B cell (primary cell): ENCODE results near the gene RALA. TPM values are rescaled to one million over a fixed set of nuclear protein-coding genes. Genes with fewer than 3 reads are reported as not detected.

Experiments
- ATAC-seq: fragments of 200-7000 bp; cut with Tn5 transposase; one replicate; pipeline ENCODE4 v1.10.0; 2021; ENCODE audit warnings: low read depth, mild to moderate bottlenecking, moderate number of reproducible peaks, moderate library complexity
- CTCF ChIA-PET: fragments of 350-600 bp; sonication (Branson Sonifier 250); formaldehyde crosslinking; loops from one replicate; lab custom pipeline; 2021; ENCODE audit warnings: antibody characterized with exemption, inconsistent platforms; lab: Charles Lee
- POLR2A ChIA-PET: fragments of 350-600 bp; sonication (Branson Sonifier 250); formaldehyde crosslinking; loops from one replicate; lab custom pipeline; 2021; ENCODE audit warnings: antibody characterized with exemption; lab: Charles Lee
- DNase-seq: peaks from one replicate; pipeline ENCODE4 v3.0.0; 2013
- H2AFZ ChIP-seq: 2 replicates; pipeline ENCODE4 v1.6.1; 2012; ENCODE audit warnings: mild to moderate bottlenecking, low read depth, low read length; ENCODE audit not compliant: insufficient read depth, poor library complexity, severe bottlenecking
- H3K27ac ChIP-seq, 2 donors: 1 replicate in 1 of 2; 2 replicates in 1 of 2; pipeline ENCODE4 v1.5.1; 2012 to 2013; ENCODE audit warnings: low read length in 2 of 2, mild to moderate bottlenecking in 2 of 2, moderate library complexity in 1 of 2
- H3K27me3 ChIP-seq, 4 experiments: fragments of 200-600 bp in 1 of 4; sonication (generic) in 1 of 4; replicated peaks in 1 of 4; 1 replicate in 2 of 4; 2 replicates in 2 of 4; pipeline versions ENCODE4 v1.6.1 to v1.7.0; 2013 to 2016; ENCODE audit warnings: low read length in 3 of 4, mild to moderate bottlenecking in 2 of 4, mixed read lengths in 1 of 4, moderate library complexity in 1 of 4; ENCODE audit not compliant: insufficient read depth in 4 of 4, control insufficient read depth in 3 of 4; ENCODE audit errors: control extremely low read depth in 1 of 4
- H3K36me3 ChIP-seq, 2 experiments: replicated peaks in 1 of 2; 1 replicate in 1 of 2; 2 replicates in 1 of 2; pipeline versions ENCODE4 v1.6.1 to v1.7.1; 2013; ENCODE audit warnings: low read length in 1 of 2; ENCODE audit not compliant: insufficient read depth in 2 of 2, control insufficient read depth in 1 of 2; ENCODE audit errors: control extremely low read depth in 1 of 2, extremely low read depth in 1 of 2
- H3K4me1 ChIP-seq, 2 donors: fragments of 200-600 bp in 1 of 2; sonication (generic) in 1 of 2; 1 replicate in 1 of 2; 2 replicates in 1 of 2; pipeline versions ENCODE4 v1.5.1 to v1.6.1; 2013 to 2017; ENCODE audit warnings: low read length in 2 of 2; ENCODE audit not compliant: control insufficient read depth in 2 of 2, insufficient read depth in 2 of 2
- H3K4me2 ChIP-seq: replicated peaks from 2 replicates; pipeline ENCODE3; 2012; ENCODE audit warnings: mild to moderate bottlenecking, low read depth, low read length; ENCODE audit not compliant: poor library complexity, severe bottlenecking
- H3K4me3 ChIP-seq, 5 experiments: fragments of 200-600 bp in 1 of 5; sonication (generic) in 1 of 5; 1 replicate in 3 of 5; 2 replicates in 2 of 5; pipeline versions ENCODE4 v1.5.1 to v1.7.0; 2011 to 2016; ENCODE audit warnings: low read length in 4 of 5, mild to moderate bottlenecking in 4 of 5, low read depth in 2 of 5, control low read depth in 1 of 5, moderate library complexity in 1 of 5; ENCODE audit not compliant: insufficient read depth in 1 of 5; ENCODE audit errors: control extremely low read depth in 1 of 5, extremely low read depth in 1 of 5
- H3K79me2 ChIP-seq: fragments of 200-600 bp; sonication (generic); one replicate; pipeline ENCODE4 v1.6.0; 2016; ENCODE audit warnings: low read length; ENCODE audit not compliant: control insufficient read depth, insufficient read depth
- H3K9ac ChIP-seq: fragments of 200-600 bp; sonication (generic); 2 replicates; pipeline ENCODE4 v1.6.1; 2017; ENCODE audit warnings: mild to moderate bottlenecking, low read length, moderate library complexity
- H3K9me3 ChIP-seq, 3 donors: one replicate each; pipeline versions ENCODE4 v1.6.1 to v1.7.1; 2013; ENCODE audit warnings: low read length in 2 of 3; ENCODE audit not compliant: control insufficient read depth in 2 of 3, insufficient read depth in 1 of 3; ENCODE audit errors: control extremely low read depth in 1 of 3
- H4K20me1 ChIP-seq: 2 replicates; pipeline ENCODE4 v1.6.0; 2012; ENCODE audit warnings: mild to moderate bottlenecking, low read length; ENCODE audit not compliant: insufficient read depth, control insufficient read depth, poor library complexity, severe bottlenecking
- H3K27ac Mint-ChIP-seq: one replicate; pipeline ENCODE4 v1.8.0; 2021; ENCODE audit warnings: mixed read lengths
- H3K27me3 Mint-ChIP-seq: one replicate; pipeline ENCODE4 v1.8.0; 2021; ENCODE audit warnings: mixed read lengths
- H3K4me1 Mint-ChIP-seq: one replicate; pipeline ENCODE4 v1.8.0; 2021; ENCODE audit warnings: mixed read lengths
- H3K4me3 Mint-ChIP-seq: one replicate; pipeline ENCODE4 v1.8.0; 2021; ENCODE audit warnings: mixed read lengths
- H3K9me3 Mint-ChIP-seq: one replicate; pipeline ENCODE4 v1.8.0; 2022; ENCODE audit warnings: mixed read lengths; ENCODE audit not compliant: insufficient read depth
- EZH2 ChIP-seq: IDR thresholded peaks from 2 replicates; pipeline ENCODE4 v1.6.1; 2012; ENCODE audit warnings: borderline replicate concordance, low read depth, mild to moderate bottlenecking, moderate library complexity, low read length; ENCODE audit not compliant: insufficient read depth, poor library complexity, severe bottlenecking
- WGBS: methylation state at CpG from one replicate; pipeline ENCODE4 v1.1.5; 2013; ENCODE audit warnings: missing lambda C conversion rate; ENCODE audit not compliant: insufficient coverage; 5-methylcytosine and 5-hydroxymethylcytosine counted together
- intact Hi-C: fragments of 100-400 bp; cut with micrococcal nuclease; formaldehyde crosslinking; loops from one replicate; pipeline ENCODE4 v1.10.0; 2022
- polyA plus RNA-seq: library from polyadenylated mRNA; depleted of rRNA; stranded (reverse); fragments of >200 nt; gene quantifications from 2 replicates; pipeline ENCODE4 v1.2.3, GENCODE V29; 2012
- total RNA-seq, 2 donors: library from RNA; stranded (reverse); fragments of 120-200 nt in 1 of 2; gene quantifications; 1 replicate in 1 of 2; 2 replicates in 1 of 2; pipeline versions ENCODE4 v1.2.3 to v1.2.4, GENCODE V29; 2013 to 2022
- TF ChIP-seq, protein P1 (sequence below): fragments of 200-600 bp; IDR thresholded peaks from one replicate; pipeline ENCODE4 v1.8.0; 2022; ENCODE audit warnings: antibody characterized with exemption, mild to moderate bottlenecking

The RALA gene
- total and polyA plus RNA-seq, 2 donors (not counting 1 experiment from before 2014, with no cell fraction given): 9.3 to 29.8 TPM

- H3K79me2 ChIP-seq: peaks cover 32% of the 10 kb centered on the region
Measured at GRCh38 chr7:39670052-39670451, 46.7 kb downstream of the RALA start.

DNA sequence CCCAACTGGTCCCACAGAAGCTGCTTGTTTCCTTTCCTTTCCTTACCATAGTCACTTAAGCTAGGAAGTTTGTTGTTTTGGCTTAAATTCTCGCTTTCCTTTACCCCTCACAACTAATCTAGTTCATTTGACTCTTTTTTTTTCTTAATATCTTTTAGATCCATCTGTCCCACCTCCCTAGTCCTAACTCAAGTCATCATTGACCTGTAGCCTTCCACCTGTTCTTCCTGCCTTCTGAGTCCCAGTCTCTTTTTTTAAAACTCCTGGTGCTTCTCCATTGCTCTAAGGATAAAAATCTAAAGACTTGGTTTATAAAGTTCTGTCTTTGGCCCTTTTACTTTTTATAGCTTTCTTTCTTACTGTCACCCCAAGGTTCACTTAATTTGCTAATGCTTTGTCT, 47.6 kb downstream of the RALA start:
- H3K4me2 ChIP-seq: no peak overlapping the region
- Mint-ChIP-seq H3K27ac (no peak overlapping the region), H3K4me3 (no peak overlapping the region), H3K27me3 (no peaks in the 10 kb centered on the region), H3K4me1 (peaks cover 20% of the 10 kb centered on the region), H3K9me3 (no peaks in the 10 kb centered on the region)
- H3K4me1 ChIP-seq: no peaks in the 10 kb centered on the region
- no peak overlapping the region for H3K9ac ChIP-seq
- no CpG with 5 or more reads among the region's 1 CpG for WGBS
- no peak overlapping the region for H3K4me3 ChIP-seq
- peaks cover 41% of the 10 kb centered on the region for H3K79me2 ChIP-seq
- ChIA-PET POLR2A (no interaction called here), CTCF (no interaction called here)
- H2AFZ ChIP-seq: no peak overlapping the region
- no peak for ATAC-seq
- H3K27me3 ChIP-seq: no peaks in the 10 kb centered on the region
- H4K20me1 ChIP-seq: peaks cover 21% of the 10 kb centered on the region
- intact Hi-C loops: no loop called here
- H3K9me3 ChIP-seq: peaks cover 0 to 1% (median 0%) of the 10 kb centered on the region in 3 donors
- no peak for DNase-seq
- no peak overlapping the region for H3K27ac ChIP-seq
- no peak for TF ChIP-seq EZH2
- TF ChIP-seq, protein P1, sequence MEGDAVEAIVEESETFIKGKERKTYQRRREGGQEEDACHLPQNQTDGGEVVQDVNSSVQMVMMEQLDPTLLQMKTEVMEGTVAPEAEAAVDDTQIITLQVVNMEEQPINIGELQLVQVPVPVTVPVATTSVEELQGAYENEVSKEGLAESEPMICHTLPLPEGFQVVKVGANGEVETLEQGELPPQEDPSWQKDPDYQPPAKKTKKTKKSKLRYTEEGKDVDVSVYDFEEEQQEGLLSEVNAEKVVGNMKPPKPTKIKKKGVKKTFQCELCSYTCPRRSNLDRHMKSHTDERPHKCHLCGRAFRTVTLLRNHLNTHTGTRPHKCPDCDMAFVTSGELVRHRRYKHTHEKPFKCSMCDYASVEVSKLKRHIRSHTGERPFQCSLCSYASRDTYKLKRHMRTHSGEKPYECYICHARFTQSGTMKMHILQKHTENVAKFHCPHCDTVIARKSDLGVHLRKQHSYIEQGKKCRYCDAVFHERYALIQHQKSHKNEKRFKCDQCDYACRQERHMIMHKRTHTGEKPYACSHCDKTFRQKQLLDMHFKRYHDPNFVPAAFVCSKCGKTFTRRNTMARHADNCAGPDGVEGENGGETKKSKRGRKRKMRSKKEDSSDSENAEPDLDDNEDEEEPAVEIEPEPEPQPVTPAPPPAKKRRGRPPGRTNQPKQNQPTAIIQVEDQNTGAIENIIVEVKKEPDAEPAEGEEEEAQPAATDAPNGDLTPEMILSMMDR: no peak
- no peaks in the 10 kb centered on the region for H3K36me3 ChIP-seq

More at GRCh38 chr7:39670052-39670451, 46.7 kb downstream of the RALA start:
- H2AFZ ChIP-seq: no peak overlapping the region
- POLR2A ChIA-PET: no interaction called here
- H3K36me3 ChIP-seq: no peaks in the 10 kb centered on the region
- peaks cover 23% of the 10 kb centered on the region for H4K20me1 ChIP-seq
- ATAC-seq (no peak), DNase-seq (no peak)
- H3K4me3 ChIP-seq: no peak overlapping the region
- no peak overlapping the region for H3K27ac ChIP-seq
- intact Hi-C loops: no loop called here
- no peak overlapping the region for H3K4me3 Mint-ChIP-seq
- no peaks in the 10 kb centered on the region for H3K27me3 ChIP-seq
- H3K27me3 Mint-ChIP-seq: no peaks in the 10 kb centered on the region
- H3K4me2 ChIP-seq: no peak overlapping the region
- CTCF ChIA-PET: no interaction called here
- H3K4me1 ChIP-seq: no peaks in the 10 kb centered on the region
- H3K9me3 ChIP-seq: no peaks in the 10 kb centered on the region
- no CpG with 5 or more reads among the region's 2 CpGs for WGBS
- TF ChIP-seq EZH2: no peak
- TF ChIP-seq, protein P1: no peak
- H3K9ac ChIP-seq: no peak overlapping the region
- no peak overlapping the region for H3K27ac Mint-ChIP-seq
- no peaks in the 10 kb centered on the region for H3K9me3 Mint-ChIP-seq
- peaks cover 22% of the 10 kb centered on the region for H3K4me1 Mint-ChIP-seq
